WTC11 (cell line): ENCODE results near the gene MRPL24. TPM values are rescaled to one million over a fixed set of nuclear protein-coding genes. Genes with fewer than 3 reads are reported as not detected.
A peak's percentile ranks its signal among the peaks of the same experiment; 100 is the strongest.

Experiments used
- ATAC-seq: fragments of 200-7000 bp; cut with Tn5 transposase; 2 replicates; pipeline ENCODE4 v1.10.0; 2021; ENCODE audit warnings: mild to moderate bottlenecking, moderate library complexity
- CTCF ChIA-PET: fragments of 300-600 bp; sonication (Branson Sonifier 250); formaldehyde crosslinking; loops from one replicate; lab custom pipeline; 2021; ENCODE audit warnings: antibody characterized with exemption; lab: Charles Lee
- POLR2A ChIA-PET: fragments of 350-600 bp; sonication (Branson Sonifier 250); formaldehyde crosslinking; loops from one replicate; lab custom pipeline; 2021; ENCODE audit warnings: antibody characterized with exemption; lab: Charles Lee
- DNase-seq: peaks from one replicate; pipeline ENCODE4 v3.0.0; 2021; ENCODE audit warnings: low spot score
- H3K27ac Mint-ChIP-seq: 2 replicates; pipeline ENCODE4 v1.8.0; 2021; ENCODE audit warnings: mixed read lengths
- H3K27me3 Mint-ChIP-seq: 2 replicates; pipeline ENCODE4 v1.8.0; 2021; ENCODE audit warnings: low read depth, mild to moderate bottlenecking, moderate library complexity, mixed read lengths
- H3K36me3 Mint-ChIP-seq: 2 replicates; pipeline ENCODE4 v1.8.0; 2021; ENCODE audit warnings: mixed read lengths
- H3K4me1 Mint-ChIP-seq: 2 replicates; pipeline ENCODE4 v1.8.0; 2022; ENCODE audit warnings: mixed read lengths
- H3K4me3 Mint-ChIP-seq: 2 replicates; pipeline ENCODE4 v1.8.0; 2021; ENCODE audit warnings: mild to moderate bottlenecking, moderate library complexity, mixed read lengths
- H3K9me3 Mint-ChIP-seq: 2 replicates; pipeline ENCODE4 v1.8.0; 2021; ENCODE audit warnings: mixed read lengths
- AR ChIP-seq: fragments of 250-450 bp; sonication (Bioruptor Pico); IDR thresholded peaks from 2 replicates; pipeline ENCODE4 v1.9.0; 2021; ENCODE audit warnings: mild to moderate bottlenecking
- ESRRA ChIP-seq: sonication (generic); formaldehyde crosslinking; IDR thresholded peaks from 2 replicates; pipeline ENCODE4 v1.8.1; 2022; ENCODE audit warnings: mild to moderate bottlenecking, missing genetic modification reagents, borderline replicate concordance
- FOXP1 ChIP-seq: sonication (generic); formaldehyde crosslinking; IDR thresholded peaks from 2 replicates; pipeline ENCODE4 v1.8.0; 2022; ENCODE audit warnings: missing genetic modification reagents, mild to moderate bottlenecking, moderate library complexity, borderline replicate concordance
- FOXP4 ChIP-seq: sonication (generic); formaldehyde crosslinking; IDR thresholded peaks from 2 replicates; pipeline ENCODE4 v1.8.0; 2022; ENCODE audit warnings: mild to moderate bottlenecking, missing genetic modification reagents
- GABPB1 ChIP-seq: sonication (generic); formaldehyde crosslinking; IDR thresholded peaks from 2 replicates; pipeline ENCODE4 v1.8.1; 2023; ENCODE audit warnings: mild to moderate bottlenecking, missing genetic modification reagents
- KAT7 ChIP-seq: sonication (generic); formaldehyde crosslinking; IDR thresholded peaks from 2 replicates; pipeline ENCODE4 v1.8.1; 2023; ENCODE audit warnings: missing genetic modification reagents, mild to moderate bottlenecking, borderline replicate concordance
- MYBL2 ChIP-seq: sonication (generic); formaldehyde crosslinking; IDR thresholded peaks from 2 replicates; pipeline ENCODE4 v1.8.1; 2023; ENCODE audit warnings: mild to moderate bottlenecking, moderate library complexity, missing genetic modification reagents
- NFE2L1 ChIP-seq: sonication (generic); formaldehyde crosslinking; IDR thresholded peaks from 2 replicates; pipeline ENCODE4 v1.8.1; 2023; ENCODE audit warnings: missing genetic modification reagents
- SP1 ChIP-seq: sonication (generic); formaldehyde crosslinking; conservative IDR thresholded peaks from 2 replicates; pipeline ENCODE4 v1.8.1; 2022; ENCODE audit warnings: missing genetic modification reagents
- TEAD1 ChIP-seq: sonication (generic); formaldehyde crosslinking; IDR thresholded peaks from 2 replicates; pipeline ENCODE4 v1.8.0; 2022; ENCODE audit warnings: mild to moderate bottlenecking, missing genetic modification reagents
- TEAD4 ChIP-seq: sonication (generic); formaldehyde crosslinking; IDR thresholded peaks from 2 replicates; pipeline ENCODE4 v1.8.0; 2022; ENCODE audit warnings: mild to moderate bottlenecking, missing genetic modification reagents
- ZNF396 ChIP-seq: fragments of 250-450 bp; sonication (Bioruptor Pico); IDR thresholded peaks from 2 replicates; pipeline ENCODE4 v1.8.0; 2021; ENCODE audit warnings: mild to moderate bottlenecking, moderate library complexity, borderline replicate concordance
- total RNA-seq: library from RNA; stranded (reverse); gene quantifications from 3 replicates; pipeline ENCODE4 v1.2.3, GENCODE V29; 2021
- TF ChIP-seq, protein P1 (sequence below): fragments of 250-450 bp; sonication (Bioruptor Pico); IDR thresholded peaks from 2 replicates; pipeline ENCODE4 v1.9.0; 2021; ENCODE audit warnings: mild to moderate bottlenecking
- TF ChIP-seq, protein P2 (sequence below): sonication (generic); formaldehyde crosslinking; IDR thresholded peaks from 2 replicates; pipeline ENCODE4 v1.8.0; 2022; ENCODE audit warnings: missing genetic modification reagents

Gene MRPL24
- total RNA-seq, 1 experiment from 2014 or later, result 35.2 TPM

DNA sequence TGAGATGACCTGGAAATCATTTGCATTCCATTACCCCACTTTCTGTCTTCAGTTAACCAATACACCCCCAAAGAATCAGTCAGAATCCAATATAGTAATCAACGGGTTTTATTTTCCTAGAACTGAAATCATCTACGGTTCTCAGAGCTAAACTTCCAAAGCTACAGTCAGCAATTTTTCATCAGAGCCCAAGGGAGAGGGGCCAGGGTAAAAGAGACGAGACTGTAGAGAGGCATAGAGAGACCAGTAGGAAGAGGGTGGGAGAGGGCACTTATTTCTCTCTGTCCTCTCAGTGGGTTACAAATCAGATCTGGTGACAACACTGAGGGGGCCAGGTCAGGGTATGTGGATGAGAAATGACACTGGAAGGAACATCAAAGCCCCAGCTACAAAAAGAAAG, 1.1 kb upstream of the MRPL24 start (continued):
- TF ChIP-seq FOXP4 (CRISPR knock-in tag), result no peak
- TF ChIP-seq, protein P1, sequence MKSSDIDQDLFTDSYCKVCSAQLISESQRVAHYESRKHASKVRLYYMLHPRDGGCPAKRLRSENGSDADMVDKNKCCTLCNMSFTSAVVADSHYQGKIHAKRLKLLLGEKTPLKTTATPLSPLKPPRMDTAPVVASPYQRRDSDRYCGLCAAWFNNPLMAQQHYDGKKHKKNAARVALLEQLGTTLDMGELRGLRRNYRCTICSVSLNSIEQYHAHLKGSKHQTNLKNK (CRISPR knock-in tag), result no peak
- no peak for TF ChIP-seq ZNF396 (CRISPR knock-in tag)
- no peak for TF ChIP-seq ESRRA (CRISPR knock-in tag)

DNA sequence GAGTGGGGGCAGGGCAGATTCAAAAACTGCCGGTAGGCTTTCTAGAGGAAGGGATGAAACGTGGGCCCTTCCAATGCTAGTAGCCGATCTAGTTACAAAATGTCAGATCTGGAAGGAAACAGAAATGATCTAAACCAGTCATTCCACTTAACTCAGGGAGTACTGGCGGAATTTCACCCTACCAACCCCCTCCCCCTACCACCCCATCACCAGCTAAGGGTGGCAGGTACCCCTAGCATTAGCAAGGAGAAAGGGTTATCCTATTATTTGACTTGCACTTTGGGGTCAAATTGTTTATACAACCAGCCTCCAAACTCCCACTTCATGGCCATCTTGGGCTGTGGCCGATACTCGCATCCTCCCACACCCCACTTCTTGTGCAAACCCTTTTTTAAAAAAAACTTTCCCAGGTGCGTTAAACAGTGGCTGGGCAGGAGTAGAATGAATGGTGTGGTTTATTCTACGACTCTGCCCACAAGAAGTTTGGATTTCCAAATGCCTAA, 644 bp upstream of the MRPL24 start:
- H3K27me3 Mint-ChIP-seq, result no peaks in the 10 kb centered on the region; the same call in 1 of the 2 replicates
- CTCF ChIA-PET, result interaction anchor here (0.6 to 2.2 kb wide), 20 partner anchors 10 to 186 kb away, joined by 3 to 42 read pairs (median 4); partner anchors contain the start of genes CRABP2, HDGF, INSRR and ISG20L2
- H3K36me3 Mint-ChIP-seq, result peaks cover 33% of the 10 kb centered on the region
- H3K27ac Mint-ChIP-seq, result peak overlapping the region; percentile 100
- H3K4me3 Mint-ChIP-seq, result peak overlapping the region; percentile 90
- TF ChIP-seq MYBL2 (CRISPR knock-in tag) (0 out of 2 replicates have a peak, but pooled peaks have one; percentile 42), TEAD1 (CRISPR knock-in tag) (0 out of 2 replicates have a peak, but pooled peaks have one; percentile 17), TEAD4 (CRISPR knock-in tag) (peak; percentile 23; the same call in 1 of the 2 replicates), AR (no peak), FOXP1 (CRISPR knock-in tag) (no peak)
- DNase-seq, result no peak
- H3K4me1 Mint-ChIP-seq, result peaks cover 31% of the 10 kb centered on the region
- POLR2A ChIA-PET, result interaction anchor here (0.6 to 2.1 kb wide), 16 partner anchors 9 to 77 kb away, joined by 3 to 36 read pairs (median 6); partner anchors contain the start of genes HDGF, ISG20L2, METTL25B and PRCC
- H3K9me3 Mint-ChIP-seq, result no peaks in the 10 kb centered on the region
- no peak; the same call in 1 of the 2 replicates for ATAC-seq

- Mint-ChIP-seq H3K4me1 (peaks cover 18% of the 10 kb centered on the region), H3K4me3 (peak overlapping the region; percentile 90), H3K27me3 (no peaks in the 10 kb centered on the region), H3K27ac (peak overlapping the region; percentile 98)
- peak; percentile 11 for ATAC-seq
- ChIA-PET CTCF (interaction anchor here (1.0 to 2.2 kb wide), 8 partner anchors 12 to 120 kb away, joined by 3 to 42 read pairs (median 10); partner anchors contain the start of genes ISG20L2, METTL25B and NTRK1), POLR2A (interaction anchor here (0.5 to 2.1 kb wide), 14 partner anchors 10 to 594 kb away, joined by 3 to 36 read pairs (median 6); partner anchors contain the start of genes HDGF, ISG20L2, METTL25B and PRCC)
- TF ChIP-seq GABPB1 (CRISPR knock-in tag), result no peak
- TF ChIP-seq, protein P2, sequence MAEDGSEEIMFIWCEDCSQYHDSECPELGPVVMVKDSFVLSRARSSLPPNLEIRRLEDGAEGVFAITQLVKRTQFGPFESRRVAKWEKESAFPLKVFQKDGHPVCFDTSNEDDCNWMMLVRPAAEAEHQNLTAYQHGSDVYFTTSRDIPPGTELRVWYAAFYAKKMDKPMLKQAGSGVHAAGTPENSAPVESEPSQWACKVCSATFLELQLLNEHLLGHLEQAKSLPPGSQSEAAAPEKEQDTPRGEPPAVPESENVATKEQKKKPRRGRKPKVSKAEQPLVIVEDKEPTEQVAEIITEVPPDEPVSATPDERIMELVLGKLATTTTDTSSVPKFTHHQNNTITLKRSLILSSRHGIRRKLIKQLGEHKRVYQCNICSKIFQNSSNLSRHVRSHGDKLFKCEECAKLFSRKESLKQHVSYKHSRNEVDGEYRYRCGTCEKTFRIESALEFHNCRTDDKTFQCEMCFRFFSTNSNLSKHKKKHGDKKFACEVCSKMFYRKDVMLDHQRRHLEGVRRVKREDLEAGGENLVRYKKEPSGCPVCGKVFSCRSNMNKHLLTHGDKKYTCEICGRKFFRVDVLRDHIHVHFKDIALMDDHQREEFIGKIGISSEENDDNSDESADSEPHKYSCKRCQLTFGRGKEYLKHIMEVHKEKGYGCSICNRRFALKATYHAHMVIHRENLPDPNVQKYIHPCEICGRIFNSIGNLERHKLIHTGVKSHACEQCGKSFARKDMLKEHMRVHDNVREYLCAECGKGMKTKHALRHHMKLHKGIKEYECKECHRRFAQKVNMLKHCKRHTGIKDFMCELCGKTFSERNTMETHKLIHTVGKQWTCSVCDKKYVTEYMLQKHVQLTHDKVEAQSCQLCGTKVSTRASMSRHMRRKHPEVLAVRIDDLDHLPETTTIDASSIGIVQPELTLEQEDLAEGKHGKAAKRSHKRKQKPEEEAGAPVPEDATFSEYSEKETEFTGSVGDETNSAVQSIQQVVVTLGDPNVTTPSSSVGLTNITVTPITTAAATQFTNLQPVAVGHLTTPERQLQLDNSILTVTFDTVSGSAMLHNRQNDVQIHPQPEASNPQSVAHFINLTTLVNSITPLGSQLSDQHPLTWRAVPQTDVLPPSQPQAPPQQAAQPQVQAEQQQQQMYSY, result no peak
- no peak for TF ChIP-seq NFE2L1 (CRISPR knock-in tag)
- no peak for TF ChIP-seq KAT7 (CRISPR knock-in tag)
- TF ChIP-seq SP1 (CRISPR knock-in tag), result no peak
- TF ChIP-seq, all 79 proteins: peak for 0
- Mint-ChIP-seq H3K9me3 (no peaks in the 10 kb centered on the region), H3K36me3 (peaks cover 26% of the 10 kb centered on the region)
- DNase-seq, result no peak
Observed at GRCh38 chr1:156740237-156740740, 599 bp downstream of the MRPL24 start.
